ENCODE data around the gene LRP1. TPM values are rescaled to one million over a fixed set of nuclear protein-coding genes. Genes with fewer than 3 reads are reported as not detected.
A peak's percentile ranks its signal among the peaks of the same experiment; 100 is the strongest.

LRP1 gene
- total and polyA plus RNA-seq, 2 experiments from 2014 or later: 47.8 to 76.8 TPM

- no peaks in the 10 kb centered on the region for H3K9me2 ChIP-seq (replicated peaks; ENCODE audit: insufficient read depth)
- WGBS (ENCODE audit: low lambda C conversion rate, missing lambda C conversion rate): 78% methylated on average over 11 of the region's 11 CpGs
- H3K4me1 ChIP-seq (ENCODE audit: insufficient read depth): no peaks in the 10 kb centered on the region
- no peaks in the 10 kb centered on the region for H3K79me2 ChIP-seq
- peak; percentile 51 for DNase-seq (ENCODE audit: low spot score)
- H3K27ac ChIP-seq: no peak overlapping the region
- H4K20me1 ChIP-seq (ENCODE audit: insufficient read depth, poor library complexity, severe bottlenecking): no peaks in the 10 kb centered on the region
- H3K36me3 ChIP-seq (replicated peaks; ENCODE audit: insufficient read depth, low read depth): no peaks in the 10 kb centered on the region
- TF ChIP-seq EZH2phosphoT487 (IDR thresholded peaks at IDR 0.05; ENCODE audit: low read depth, severe bottlenecking, unreplicated experiment) (no peak), EZH2 (IDR thresholded peaks at IDR 0.05; ENCODE audit: borderline replicate concordance) (no peak), CTCF (IDR thresholded peaks at IDR 0.05; ENCODE audit: poor library complexity) (peak; percentile 55)
- no peaks in the 10 kb centered on the region for H3K27me3 ChIP-seq
- no peak overlapping the region for H3K4me2 ChIP-seq
- no peak overlapping the region for H3K4me3 ChIP-seq
- no peaks in the 10 kb centered on the region for H3K9me3 ChIP-seq (ENCODE audit: low read depth)
- no peak overlapping the region for H2AFZ ChIP-seq
Measured at GRCh38 chr12:57173089-57173488, 44.8 kb downstream of the LRP1 start.

GRCh38 chr12:57173683-57174082 is 45.4 kb downstream of the LRP1 start:
- no peaks in the 10 kb centered on the region for H3K36me3 ChIP-seq (replicated peaks; ENCODE audit: insufficient read depth, low read depth)
- H2AFZ ChIP-seq: no peak overlapping the region
- H3K4me2 ChIP-seq: no peak overlapping the region
- no peak overlapping the region for H3K4me3 ChIP-seq
- no peaks in the 10 kb centered on the region for H3K27me3 ChIP-seq
- H3K27ac ChIP-seq: no peak overlapping the region
- no peak for TF ChIP-seq CTCF (IDR thresholded peaks at IDR 0.05; ENCODE audit: poor library complexity)
- TF ChIP-seq EZH2 (IDR thresholded peaks at IDR 0.05; ENCODE audit: borderline replicate concordance): no peak
- no peak for TF ChIP-seq EZH2phosphoT487 (IDR thresholded peaks at IDR 0.05; ENCODE audit: low read depth, severe bottlenecking, unreplicated experiment)
- no peaks in the 10 kb centered on the region for H3K9me2 ChIP-seq (replicated peaks; ENCODE audit: insufficient read depth)
- no peaks in the 10 kb centered on the region for H3K4me1 ChIP-seq (ENCODE audit: insufficient read depth)
- DNase-seq (ENCODE audit: low spot score): no peak
- no peaks in the 10 kb centered on the region for H3K9me3 ChIP-seq (ENCODE audit: low read depth)
- 95% methylated on average over 14 of the region's 14 CpGs for WGBS (ENCODE audit: low lambda C conversion rate, missing lambda C conversion rate)
- no peaks in the 10 kb centered on the region for H3K79me2 ChIP-seq
- no peaks in the 10 kb centered on the region for H4K20me1 ChIP-seq (ENCODE audit: insufficient read depth, poor library complexity, severe bottlenecking)

GRCh38 chr12:57175428-57176138 is 47.3 kb downstream of the LRP1 start:
- H3K79me2 ChIP-seq: no peaks in the 10 kb centered on the region
- H2AFZ ChIP-seq: no peak overlapping the region
- no peaks in the 10 kb centered on the region for H3K9me3 ChIP-seq (ENCODE audit: low read depth)
- WGBS (ENCODE audit: low lambda C conversion rate, missing lambda C conversion rate): 80% methylated on average over 28 of the region's 29 CpGs
- peak; percentile 70 for DNase-seq (ENCODE audit: low spot score)
- no peaks in the 10 kb centered on the region for H3K9me2 ChIP-seq (replicated peaks; ENCODE audit: insufficient read depth)
- no peak overlapping the region for H3K4me3 ChIP-seq
- peak; percentile 65 for TF ChIP-seq CTCF (IDR thresholded peaks at IDR 0.05; ENCODE audit: poor library complexity)
- TF ChIP-seq EZH2phosphoT487 (IDR thresholded peaks at IDR 0.05; ENCODE audit: low read depth, severe bottlenecking, unreplicated experiment): no peak
- TF ChIP-seq EZH2 (IDR thresholded peaks at IDR 0.05; ENCODE audit: borderline replicate concordance): no peak
- H4K20me1 ChIP-seq (ENCODE audit: insufficient read depth, poor library complexity, severe bottlenecking): no peaks in the 10 kb centered on the region
- H3K27me3 ChIP-seq: no peaks in the 10 kb centered on the region
- H3K36me3 ChIP-seq (replicated peaks; ENCODE audit: insufficient read depth, low read depth): no peaks in the 10 kb centered on the region
- H3K27ac ChIP-seq: no peak overlapping the region
- H3K4me2 ChIP-seq: no peak overlapping the region
- no peaks in the 10 kb centered on the region for H3K4me1 ChIP-seq (ENCODE audit: insufficient read depth)
